Keratinocyte (primary cell): Measurements from ENCODE around the gene PTPRT. TPM values are rescaled to one million over a fixed set of nuclear protein-coding genes. Genes with fewer than 3 reads are reported as not detected.

Source experiments
- DNase-seq: peaks from one replicate; pipeline ENCODE4 v3.0.0-alpha.2; 2011; ENCODE audit warnings: low read depth, missing footprints, low spot score
- FAIRE-seq: peaks from 2 replicates; lab custom pipeline; 2011; peaks lifted over from hg19 to GRCh38; lab: Jason Lieb, UNC
- H2AFZ ChIP-seq: 2 replicates; pipeline ENCODE4 v1.6.0; 2012; ENCODE audit warnings: low read length, control low read depth, inconsistent platforms; ENCODE audit not compliant: control insufficient read depth
- H3K27ac ChIP-seq: 2 replicates; pipeline ENCODE4 v1.5.1; 2011; ENCODE audit warnings: low read length; ENCODE audit not compliant: control insufficient read depth, insufficient read depth
- H3K27me3 ChIP-seq: 3 replicates; pipeline ENCODE4 v1.6.0; 2011; ENCODE audit warnings: low read length; ENCODE audit not compliant: control insufficient read depth, insufficient read depth; ENCODE audit errors: extremely low read depth
- H3K36me3 ChIP-seq, 2 experiments: 2 replicates in 1 of 2; 3 replicates in 1 of 2; pipeline ENCODE4 v1.5.1; 2011; ENCODE audit warnings: low read length in 2 of 2, mild to moderate bottlenecking in 1 of 2; ENCODE audit not compliant: control insufficient read depth in 2 of 2, insufficient read depth in 2 of 2; ENCODE audit errors: extremely low read depth in 1 of 2
- H3K4me1 ChIP-seq: 3 replicates; pipeline ENCODE4 v1.5.1; 2011; ENCODE audit warnings: low read length; ENCODE audit not compliant: control insufficient read depth, insufficient read depth; ENCODE audit errors: extremely low read depth
- H3K4me2 ChIP-seq: 3 replicates; pipeline ENCODE4 v1.6.0; 2011; ENCODE audit warnings: low read depth, low read length; ENCODE audit not compliant: control insufficient read depth, insufficient read depth; ENCODE audit errors: extremely low read depth
- H3K4me3 ChIP-seq, 3 experiments: fragments of 200-600 bp in 1 of 3; sonication (generic) in 1 of 3; 2 replicates in 2 of 3; 3 replicates in 1 of 3; pipeline ENCODE4 v1.5.1; 2011 to 2016; ENCODE audit warnings: low read length in 3 of 3, mild to moderate bottlenecking in 3 of 3, control low read depth in 2 of 3, inconsistent platforms in 1 of 3, low read depth in 1 of 3, mixed read lengths in 1 of 3, mixed run types in 1 of 3, moderate library complexity in 1 of 3; ENCODE audit not compliant: control insufficient read depth in 2 of 3, insufficient read depth in 2 of 3; ENCODE audit errors: extremely low read depth in 1 of 3
- H3K79me2 ChIP-seq: 2 replicates; pipeline ENCODE4 v1.6.0; 2012; ENCODE audit warnings: low read length; ENCODE audit not compliant: control insufficient read depth, insufficient read depth
- H3K9ac ChIP-seq: 3 replicates; pipeline ENCODE4 v1.6.0; 2011; ENCODE audit warnings: low read length; ENCODE audit not compliant: control insufficient read depth, insufficient read depth; ENCODE audit errors: extremely low read depth
- H3K9me1 ChIP-seq: 3 replicates; pipeline ENCODE4 v1.6.0; 2011; ENCODE audit warnings: low read length; ENCODE audit not compliant: control insufficient read depth, insufficient read depth; ENCODE audit errors: extremely low read depth
- H3K9me3 ChIP-seq: 2 replicates; pipeline ENCODE4 v1.5.1; 2012; ENCODE audit warnings: low read depth, low read length; ENCODE audit not compliant: control insufficient read depth
- H4K20me1 ChIP-seq: 3 replicates; pipeline ENCODE4 v1.6.0; 2011; ENCODE audit warnings: low read length; ENCODE audit not compliant: control insufficient read depth, insufficient read depth; ENCODE audit errors: extremely low read depth
- EZH2 ChIP-seq: IDR thresholded peaks from one replicate; pipeline ENCODE4 v1.6.1; 2012; ENCODE audit warnings: inconsistent platforms, mild to moderate bottlenecking, low read length, moderate library complexity
- dilution Hi-C: fragments of 300-500 bp; cut with MboI; formaldehyde crosslinking; loops from one replicate; pipeline ENCODE4 v1.7.0; 2020; ENCODE audit warnings: low sequenced_read_pairs; ENCODE audit not compliant: extremely low pct_ligation_motif_present
- polyA plus RNA-seq, 5 experiments: library from polyadenylated mRNA; depleted of rRNA in 3 of 5; stranded (reverse) in 3 of 5; stranded (forward) in 1 of 5; unstranded in 1 of 5; fragments of >200 nt; gene quantifications; 1 replicate in 1 of 5; 2 replicates in 3 of 5; 3 replicates in 1 of 5; pipeline versions ENCODE4 v1.2.1 to v1.2.3, GENCODE V29; 2011 to 2012; ENCODE audit warnings: missing spikeins in 2 of 5, low read depth in 1 of 5, low replicate concordance in 1 of 5
- TF ChIP-seq, protein P1 (sequence below), 3 experiments: IDR thresholded peaks in 1 of 3; conservative IDR thresholded peaks in 1 of 3; optimal IDR thresholded peaks in 1 of 3; 2 replicates in 2 of 3; 3 replicates in 1 of 3; pipeline versions ENCODE3 to v1.5.1; 2011; ENCODE audit warnings: low read length in 3 of 3, mild to moderate bottlenecking in 3 of 3, moderate library complexity in 2 of 3, control low read depth in 1 of 3, inconsistent platforms in 1 of 3; ENCODE audit not compliant: insufficient read depth in 2 of 3; ENCODE audit errors: extremely low read depth in 1 of 3

PTPRT gene
- polyA plus RNA-seq, 1 donor (not counting 4 experiments of a cell fraction or from before 2014, with no cell fraction given) = not detected

DNA sequence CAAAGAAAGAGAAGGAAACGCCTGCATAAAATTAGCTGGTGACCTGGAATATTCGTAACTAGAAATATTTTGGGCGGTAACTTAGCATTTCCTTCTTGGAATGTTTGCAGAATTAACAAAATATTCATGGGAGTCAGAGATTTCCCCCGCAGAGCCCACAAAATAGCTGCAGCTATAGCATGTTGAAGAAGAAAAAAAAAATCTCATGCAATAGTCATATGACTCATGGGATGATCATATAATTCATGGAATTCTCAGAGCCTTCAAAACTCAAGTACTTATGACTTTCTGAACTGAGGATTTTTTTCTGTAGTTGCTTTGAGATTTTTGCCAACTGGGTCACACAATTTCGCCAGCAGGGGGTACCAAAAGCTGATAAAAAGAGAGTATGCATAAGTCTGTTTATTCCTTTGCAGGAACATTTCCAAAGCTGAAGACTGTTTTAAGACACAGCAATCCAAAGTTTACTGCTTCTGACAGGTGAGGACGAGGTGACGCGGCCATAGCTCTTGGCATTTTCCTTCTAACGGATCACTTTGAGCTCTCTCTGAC is 985.5 kb downstream of the PTPRT start:
- no peak overlapping the region for H3K4me2 ChIP-seq
- dilution Hi-C loops = no loop called here
- H3K79me2 ChIP-seq = no peaks in the 10 kb centered on the region
- TF ChIP-seq, protein P1, sequence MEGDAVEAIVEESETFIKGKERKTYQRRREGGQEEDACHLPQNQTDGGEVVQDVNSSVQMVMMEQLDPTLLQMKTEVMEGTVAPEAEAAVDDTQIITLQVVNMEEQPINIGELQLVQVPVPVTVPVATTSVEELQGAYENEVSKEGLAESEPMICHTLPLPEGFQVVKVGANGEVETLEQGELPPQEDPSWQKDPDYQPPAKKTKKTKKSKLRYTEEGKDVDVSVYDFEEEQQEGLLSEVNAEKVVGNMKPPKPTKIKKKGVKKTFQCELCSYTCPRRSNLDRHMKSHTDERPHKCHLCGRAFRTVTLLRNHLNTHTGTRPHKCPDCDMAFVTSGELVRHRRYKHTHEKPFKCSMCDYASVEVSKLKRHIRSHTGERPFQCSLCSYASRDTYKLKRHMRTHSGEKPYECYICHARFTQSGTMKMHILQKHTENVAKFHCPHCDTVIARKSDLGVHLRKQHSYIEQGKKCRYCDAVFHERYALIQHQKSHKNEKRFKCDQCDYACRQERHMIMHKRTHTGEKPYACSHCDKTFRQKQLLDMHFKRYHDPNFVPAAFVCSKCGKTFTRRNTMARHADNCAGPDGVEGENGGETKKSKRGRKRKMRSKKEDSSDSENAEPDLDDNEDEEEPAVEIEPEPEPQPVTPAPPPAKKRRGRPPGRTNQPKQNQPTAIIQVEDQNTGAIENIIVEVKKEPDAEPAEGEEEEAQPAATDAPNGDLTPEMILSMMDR (optimal IDR thresholded peaks at IDR 0.05 in 1 of 3, IDR thresholded peaks at IDR 0.05 in 1 of 3, conservative IDR thresholded peaks at IDR 0.05 in 1 of 3; ENCODE audit: extremely low read depth in 1 of 3, insufficient read depth in 2 of 3, low read length in 3 of 3) = no peak
- no peak for TF ChIP-seq EZH2
- H3K9me1 ChIP-seq = no peaks in the 10 kb centered on the region
- DNase-seq (no peak), FAIRE-seq (no peak)
- H3K9me3 ChIP-seq = peaks cover under 1% of the 10 kb centered on the region
- no peak overlapping the region for H3K27ac ChIP-seq
- no peak overlapping the region for H3K9ac ChIP-seq
- no peak overlapping the region for H3K4me3 ChIP-seq
- H3K27me3 ChIP-seq = no peaks in the 10 kb centered on the region
- H3K36me3 ChIP-seq = no peaks in the 10 kb centered on the region
- no peak overlapping the region for H2AFZ ChIP-seq
- H3K4me1 ChIP-seq = no peaks in the 10 kb centered on the region
- H4K20me1 ChIP-seq = no peaks in the 10 kb centered on the region

DNA sequence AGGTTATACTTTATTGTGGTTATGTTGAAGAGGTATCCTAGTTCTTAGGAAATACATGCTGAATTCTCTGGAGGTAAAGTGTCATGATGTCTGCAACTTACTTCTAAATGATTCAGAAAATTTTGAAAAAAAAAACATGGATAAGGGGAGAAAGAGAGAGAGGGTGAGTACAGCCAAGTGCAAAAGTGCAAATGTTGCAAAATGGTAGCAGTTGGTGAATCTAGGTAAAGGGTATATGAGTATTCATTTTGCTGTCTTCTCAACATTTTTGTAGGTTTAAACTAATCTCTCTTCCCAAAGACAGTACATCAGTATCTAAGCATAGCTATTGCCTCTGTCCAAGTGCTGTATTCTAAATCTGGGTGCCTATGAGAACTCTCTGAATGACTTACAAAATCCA is 992.1 kb downstream of the PTPRT start:
- no peak for FAIRE-seq
- Histone ChIP-seq H3K27me3 (no peaks in the 10 kb centered on the region), H3K4me1 (no peaks in the 10 kb centered on the region), H3K27ac (no peak overlapping the region), H3K36me3 (no peaks in the 10 kb centered on the region), H3K9me1 (no peaks in the 10 kb centered on the region), H3K4me3 (no peak overlapping the region), H3K4me2 (no peak overlapping the region), H3K9ac (no peak overlapping the region), H4K20me1 (no peaks in the 10 kb centered on the region), H3K9me3 (peaks cover 2% of the 10 kb centered on the region), H2AFZ (no peak overlapping the region), H3K79me2 (no peaks in the 10 kb centered on the region)
- DNase-seq = no peak
- TF ChIP-seq, protein P1 (optimal IDR thresholded peaks at IDR 0.05 in 1 of 3, IDR thresholded peaks at IDR 0.05 in 1 of 3, conservative IDR thresholded peaks at IDR 0.05 in 1 of 3; ENCODE audit: extremely low read depth in 1 of 3, insufficient read depth in 2 of 3, low read length in 3 of 3) = no peak
- TF ChIP-seq EZH2 = no peak
- dilution Hi-C loops = no loop called here
